ENCODE measurements around the gene DIP2B. TPM values are rescaled to one million over a fixed set of nuclear protein-coding genes. Genes with fewer than 3 reads are reported as not detected.
"Not testable (repeated sequence)": the region's sequence is repeated elsewhere in the genome, so short reads cannot be mapped to it uniquely, and the experiment has no call there.

Gene DIP2B
- total RNA-seq, 5 donors from 2014 or later (not counting 1 experiment from before 2014, with no cell fraction given), result 27.5 to 46.0 (median 29.6) TPM

DNA sequence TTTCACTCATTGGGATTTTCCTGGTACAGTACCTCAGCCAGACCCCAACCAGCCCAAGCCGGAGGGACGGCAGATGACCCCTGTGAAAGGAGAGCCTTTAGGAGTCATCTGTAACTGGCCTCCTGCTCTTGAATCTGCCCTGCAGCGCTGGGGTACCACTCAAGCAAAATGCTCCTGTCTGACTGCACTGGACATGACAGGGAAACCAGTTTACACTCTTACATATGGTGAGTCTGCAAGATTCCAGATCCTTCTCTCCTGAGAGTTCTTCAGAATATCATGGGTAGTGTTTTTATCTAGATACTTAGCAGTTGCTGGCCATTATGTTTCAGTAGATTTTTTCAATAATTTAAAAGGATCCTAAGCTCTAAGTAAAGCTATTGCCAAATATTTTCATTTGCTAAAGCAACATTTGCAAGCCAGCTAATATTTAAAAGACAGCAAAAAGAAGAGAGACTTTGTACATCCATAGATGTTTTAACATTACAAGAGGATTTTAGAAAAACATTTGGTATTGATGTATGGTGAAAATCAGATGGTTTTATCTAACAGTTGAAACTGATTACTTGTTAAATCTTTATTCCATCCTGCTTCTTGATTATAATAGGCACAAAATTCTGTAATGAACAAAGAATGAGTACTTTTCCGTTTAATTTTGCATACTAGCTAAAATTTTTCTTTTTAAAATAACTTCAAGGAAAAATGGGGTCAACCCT is 174.0 kb downstream of the DIP2B start:
- no peak for DNase-seq
- Histone ChIP-seq H3K27ac (ENCODE audit: low read length) (no peak overlapping the region), H3K4me3 (ENCODE audit: control insufficient read depth in 1 of 2, extremely low read depth in 1 of 2, low read length in 1 of 2) (no peak overlapping the region), H3K9me3 (no peaks in the 10 kb centered on the region), H3K27me3 (replicated peaks in 1 of 2; ENCODE audit: control insufficient read depth in 2 of 2, extremely low read depth in 1 of 2, insufficient read depth in 2 of 2, low read length in 1 of 2) (no peaks in the 10 kb centered on the region), H3K36me3 (ENCODE audit: control insufficient read depth in 2 of 2, extremely low read depth in 1 of 2, insufficient read depth in 1 of 2, low read length in 1 of 2) (peaks cover 0 to 64% of the 10 kb centered on the region in 2 donors), H3K4me1 (ENCODE audit: control insufficient read depth in 1 of 2, extremely low read depth in 1 of 2, insufficient read depth in 2 of 2, low read length in 2 of 2) (no peaks in the 10 kb centered on the region)
- no peak for ATAC-seq (replicated peaks in 1 of 4)
- Mint-ChIP-seq H3K27me3 (no peaks in the 10 kb centered on the region), H3K4me1 (no peaks in the 10 kb centered on the region), H3K9me3 (no peaks in the 10 kb centered on the region), H3K36me3 (peaks cover 53% of the 10 kb centered on the region), H3K4me3 (no peak overlapping the region), H3K27ac (no peak overlapping the region)
- WGBS (ENCODE audit: insufficient coverage), result 100% methylated on average over 2 of the region's 4 CpGs
- POLR2A ChIA-PET, result no interaction called here
- CTCF ChIA-PET, result no interaction called here

DNA sequence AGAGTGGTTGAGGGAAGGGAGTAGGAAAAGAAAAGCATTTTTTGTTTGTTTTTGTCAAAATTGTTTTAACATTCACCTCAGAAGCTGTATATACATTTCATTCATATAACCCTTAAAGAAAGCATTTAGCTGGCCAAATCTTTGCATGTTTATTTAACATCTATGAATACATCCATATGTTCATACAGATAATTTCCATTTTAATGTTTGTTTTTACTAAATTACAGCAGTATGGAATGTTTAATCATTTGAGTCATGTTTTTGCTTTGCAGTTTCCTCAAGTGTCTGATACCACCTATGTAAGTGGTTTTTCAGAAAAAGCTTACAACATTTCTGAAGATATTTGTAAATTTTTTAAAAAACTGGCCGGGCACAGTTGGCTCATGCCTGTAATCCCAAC is 174.8 kb downstream of the DIP2B start:
- no peaks in the 10 kb centered on the region for H3K4me1 ChIP-seq (ENCODE audit: control insufficient read depth in 1 of 2, extremely low read depth in 1 of 2, insufficient read depth in 2 of 2, low read length in 2 of 2)
- 100% methylated on average over 1 of the region's 1 CpG for WGBS (ENCODE audit: insufficient coverage)
- Mint-ChIP-seq H3K4me3 (no peak overlapping the region), H3K36me3 (peaks cover 53% of the 10 kb centered on the region), H3K4me1 (no peaks in the 10 kb centered on the region), H3K9me3 (no peaks in the 10 kb centered on the region), H3K27ac (no peak overlapping the region), H3K27me3 (no peaks in the 10 kb centered on the region)
- H3K4me3 ChIP-seq (ENCODE audit: control insufficient read depth in 1 of 2, extremely low read depth in 1 of 2, low read length in 1 of 2), result no peak overlapping the region
- no peaks in the 10 kb centered on the region for H3K9me3 ChIP-seq
- ATAC-seq (replicated peaks in 1 of 4), result no peak
- H3K27me3 ChIP-seq (replicated peaks in 1 of 2; ENCODE audit: control insufficient read depth in 2 of 2, extremely low read depth in 1 of 2, insufficient read depth in 2 of 2, low read length in 1 of 2), result no peaks in the 10 kb centered on the region
- POLR2A ChIA-PET, result no interaction called here
- peaks cover 0 to 62% of the 10 kb centered on the region in 2 donors for H3K36me3 ChIP-seq (ENCODE audit: control insufficient read depth in 2 of 2, extremely low read depth in 1 of 2, insufficient read depth in 1 of 2, low read length in 1 of 2)
- DNase-seq, result no peak
- H3K27ac ChIP-seq (ENCODE audit: low read length), result no peak overlapping the region
- CTCF ChIA-PET, result interaction anchor here (0.6 to 0.8 kb wide), 3 partner anchors 16 to 42 kb away, joined by 3 to 4 read pairs (median 3); no protein-coding TSS in a partner anchor

DNA sequence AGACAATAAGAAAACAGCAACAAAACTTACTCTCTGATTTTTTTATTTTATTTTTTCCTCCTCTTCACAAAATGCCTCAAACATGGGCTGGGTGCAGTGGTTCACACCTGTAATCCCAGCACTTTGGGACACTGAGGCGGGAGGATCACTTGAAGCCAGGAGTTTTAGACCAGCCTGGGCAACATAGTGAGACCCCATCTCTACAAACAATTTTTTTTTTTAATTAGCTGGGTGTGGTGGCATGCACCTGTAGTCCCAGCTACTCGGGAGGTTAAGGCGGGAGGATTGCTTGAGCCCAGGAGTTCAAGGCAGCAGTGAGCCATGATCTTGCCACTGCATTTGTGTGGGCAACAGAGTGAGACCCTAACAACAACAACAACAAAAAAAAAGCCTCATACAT is 176.3 kb downstream of the DIP2B start:
- CTCF ChIA-PET; H3K4me3 ChIP-seq (ENCODE audit: control insufficient read depth in 1 of 2, extremely low read depth in 1 of 2, low read length in 1 of 2); H3K27me3 Mint-ChIP-seq; ATAC-seq (replicated peaks in 1 of 4); H3K9me3 ChIP-seq; H3K27ac ChIP-seq (ENCODE audit: low read length); H3K4me3 Mint-ChIP-seq; H3K4me1 ChIP-seq (ENCODE audit: control insufficient read depth in 1 of 2, extremely low read depth in 1 of 2, insufficient read depth in 2 of 2, low read length in 2 of 2); H3K9me3 Mint-ChIP-seq; H3K27me3 ChIP-seq (replicated peaks in 1 of 2; ENCODE audit: control insufficient read depth in 2 of 2, extremely low read depth in 1 of 2, insufficient read depth in 2 of 2, low read length in 1 of 2); H3K4me1 Mint-ChIP-seq; DNase-seq; H3K27ac Mint-ChIP-seq: not testable (repeated sequence)
- no CpG with 5 or more reads among the region's 3 CpGs for WGBS (ENCODE audit: insufficient coverage)
- H3K36me3 Mint-ChIP-seq, result peaks cover 52% of the 10 kb centered on the region
- peaks cover 0 to 57% of the 10 kb centered on the region in 2 donors for H3K36me3 ChIP-seq (ENCODE audit: control insufficient read depth in 2 of 2, extremely low read depth in 1 of 2, insufficient read depth in 1 of 2, low read length in 1 of 2)
- POLR2A ChIA-PET, result interaction anchor here in 1 of 2 donors (0.6 kb wide), 2 partner anchors 9 to 81 kb away, joined by 4 to 7 read pairs; no protein-coding TSS in a partner anchor

DNA sequence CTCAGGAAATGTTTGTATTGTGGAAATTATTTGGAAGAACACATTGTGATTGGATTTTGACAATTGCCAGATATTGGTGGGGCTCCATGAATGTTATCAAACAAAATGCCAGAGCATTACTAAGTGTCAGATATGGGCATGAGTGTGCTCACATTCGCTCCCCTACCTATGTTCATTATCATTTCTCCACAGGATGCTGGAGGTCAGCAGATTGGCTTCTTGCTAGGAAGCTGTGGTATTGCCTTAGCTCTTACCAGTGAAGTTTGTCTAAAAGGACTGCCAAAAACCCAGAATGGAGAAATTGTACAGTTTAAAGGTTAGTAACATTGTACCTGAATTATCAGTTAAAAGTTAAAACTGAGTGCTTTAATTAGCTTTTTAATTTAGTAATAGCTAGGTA is 180.9 kb downstream of the DIP2B start:
- WGBS (ENCODE audit: insufficient coverage), result no CpG with 5 or more reads among the region's 1 CpG
- no peaks in the 10 kb centered on the region for H3K27me3 ChIP-seq (replicated peaks in 1 of 2; ENCODE audit: control insufficient read depth in 2 of 2, extremely low read depth in 1 of 2, insufficient read depth in 2 of 2, low read length in 1 of 2)
- no peak overlapping the region for H3K4me3 Mint-ChIP-seq
- H3K36me3 ChIP-seq (ENCODE audit: control insufficient read depth in 2 of 2, extremely low read depth in 1 of 2, insufficient read depth in 1 of 2, low read length in 1 of 2), result peaks cover 5 to 68% of the 10 kb centered on the region in 2 donors
- CTCF ChIA-PET, result no interaction called here
- no peak overlapping the region for H3K27ac Mint-ChIP-seq
- no peaks in the 10 kb centered on the region for H3K9me3 ChIP-seq
- no peaks in the 10 kb centered on the region for H3K27me3 Mint-ChIP-seq
- H3K9me3 Mint-ChIP-seq, result no peaks in the 10 kb centered on the region
- no peak overlapping the region for H3K4me3 ChIP-seq (ENCODE audit: control insufficient read depth in 1 of 2, extremely low read depth in 1 of 2, low read length in 1 of 2)
- H3K4me1 ChIP-seq (ENCODE audit: control insufficient read depth in 1 of 2, extremely low read depth in 1 of 2, insufficient read depth in 2 of 2, low read length in 2 of 2), result no peaks in the 10 kb centered on the region
- DNase-seq, result no peak
- no peak overlapping the region for H3K27ac ChIP-seq (ENCODE audit: low read length)
- POLR2A ChIA-PET, result no interaction called here
- H3K36me3 Mint-ChIP-seq, result peaks cover 51% of the 10 kb centered on the region
- peaks cover 0 to 4% (median 0%) of the 10 kb centered on the region in 3 donors for H3K4me1 Mint-ChIP-seq
- no peak for ATAC-seq (replicated peaks in 1 of 4)

DNA sequence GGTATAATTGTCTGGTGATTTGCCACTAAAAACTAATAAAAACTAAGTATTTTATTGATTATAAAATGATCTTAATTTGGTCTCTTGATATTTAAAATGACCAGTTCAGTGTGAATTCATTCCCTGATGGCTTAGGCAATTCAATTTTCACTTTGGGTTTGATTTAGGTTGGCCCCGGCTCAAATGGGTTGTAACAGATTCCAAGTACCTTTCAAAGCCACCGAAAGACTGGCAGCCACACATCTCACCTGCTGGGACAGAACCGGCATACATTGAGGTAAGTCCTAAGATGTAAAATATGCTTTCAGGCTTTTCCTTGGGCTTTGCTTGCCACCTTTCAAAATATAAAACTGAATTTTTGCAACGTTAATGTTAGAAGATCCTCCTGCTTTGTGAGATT is 181.6 kb downstream of the DIP2B start:
- Mint-ChIP-seq H3K36me3 (peaks cover 54% of the 10 kb centered on the region), H3K27ac (no peak overlapping the region)
- CTCF ChIA-PET, result interaction anchor here in 1 of 2 donors (0.5 to 0.6 kb wide), 2 partner anchors 17 to 464 kb away, joined by 3 to 7 read pairs; no protein-coding TSS in a partner anchor

DNA sequence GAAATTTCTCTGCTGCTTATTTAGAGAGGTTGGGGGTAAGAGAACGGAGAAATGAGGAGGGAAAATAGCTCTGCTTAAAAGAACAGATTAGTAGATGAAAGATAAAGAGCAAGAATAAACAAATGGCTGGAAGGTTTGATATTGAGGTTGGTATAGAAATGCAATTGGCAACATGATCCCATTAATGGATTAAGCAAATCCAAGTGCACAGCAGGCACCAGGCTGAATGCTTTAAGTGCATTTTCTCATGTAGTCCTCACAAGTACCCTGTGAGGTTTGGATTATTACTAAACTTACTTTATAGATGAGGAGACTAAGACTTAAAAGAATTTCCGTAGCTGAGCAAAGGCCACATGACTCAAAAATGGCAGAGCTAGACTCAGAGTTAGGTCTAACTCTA is 182.2 kb downstream of the DIP2B start:
- no peak overlapping the region for H3K4me3 Mint-ChIP-seq
- CTCF ChIA-PET, result interaction anchor here in 1 of 2 donors (0.5 kb wide), 1 partner anchor 619 kb away, joined by 4 read pairs; no protein-coding TSS in a partner anchor
- H3K27me3 ChIP-seq (replicated peaks in 1 of 2; ENCODE audit: control insufficient read depth in 2 of 2, extremely low read depth in 1 of 2, insufficient read depth in 2 of 2, low read length in 1 of 2), result no peaks in the 10 kb centered on the region
- H3K36me3 ChIP-seq (ENCODE audit: control insufficient read depth in 2 of 2, extremely low read depth in 1 of 2, insufficient read depth in 1 of 2, low read length in 1 of 2), result peaks cover 5 to 66% of the 10 kb centered on the region in 2 donors
- no peak overlapping the region for H3K27ac ChIP-seq (ENCODE audit: low read length)
- H3K4me1 Mint-ChIP-seq, result peaks cover 0 to 4% (median 0%) of the 10 kb centered on the region in 3 donors
- no peaks in the 10 kb centered on the region for H3K9me3 ChIP-seq
- H3K4me1 ChIP-seq (ENCODE audit: control insufficient read depth in 1 of 2, extremely low read depth in 1 of 2, insufficient read depth in 2 of 2, low read length in 2 of 2), result no peaks in the 10 kb centered on the region
- DNase-seq (no peak), ATAC-seq (replicated peaks in 1 of 4) (no peak)
- POLR2A ChIA-PET, result no interaction called here
- no peak overlapping the region for H3K27ac Mint-ChIP-seq
- 100% methylated on average over 1 of the region's 2 CpGs for WGBS (ENCODE audit: insufficient coverage)
- H3K27me3 Mint-ChIP-seq, result no peaks in the 10 kb centered on the region
- H3K36me3 Mint-ChIP-seq, result peaks cover 50% of the 10 kb centered on the region
- no peak overlapping the region for H3K4me3 ChIP-seq (ENCODE audit: control insufficient read depth in 1 of 2, extremely low read depth in 1 of 2, low read length in 1 of 2)
- H3K9me3 Mint-ChIP-seq, result no peaks in the 10 kb centered on the region

More for the DNA sequence above, 181.6 kb downstream of the DIP2B start:
- no peak overlapping the region for H3K4me3 ChIP-seq (ENCODE audit: control insufficient read depth in 1 of 2, extremely low read depth in 1 of 2, low read length in 1 of 2)
- POLR2A ChIA-PET, result no interaction called here
- DNase-seq (no peak), ATAC-seq (replicated peaks in 1 of 4) (no peak)
- Mint-ChIP-seq H3K4me3 (no peak overlapping the region), H3K4me1 (peaks cover 0 to 4% (median 0%) of the 10 kb centered on the region in 3 donors), H3K27me3 (no peaks in the 10 kb centered on the region), H3K9me3 (no peaks in the 10 kb centered on the region)
- no peaks in the 10 kb centered on the region for H3K4me1 ChIP-seq (ENCODE audit: control insufficient read depth in 1 of 2, extremely low read depth in 1 of 2, insufficient read depth in 2 of 2, low read length in 2 of 2)
- H3K27ac ChIP-seq (ENCODE audit: low read length), result no peak overlapping the region
- no peaks in the 10 kb centered on the region for H3K27me3 ChIP-seq (replicated peaks in 1 of 2; ENCODE audit: control insufficient read depth in 2 of 2, extremely low read depth in 1 of 2, insufficient read depth in 2 of 2, low read length in 1 of 2)
- WGBS (ENCODE audit: insufficient coverage), result 100% methylated on average over 1 of the region's 4 CpGs
- no peaks in the 10 kb centered on the region for H3K9me3 ChIP-seq
- peaks cover 5 to 70% of the 10 kb centered on the region in 2 donors for H3K36me3 ChIP-seq (ENCODE audit: control insufficient read depth in 2 of 2, extremely low read depth in 1 of 2, insufficient read depth in 1 of 2, low read length in 1 of 2)
